HG03571 (cell line): ENCODE results near the gene BBS5.
"Not testable (repeated sequence)": the region's sequence is repeated elsewhere in the genome, so short reads cannot be mapped to it uniquely, and the experiment has no call there.

Experiments
- ATAC-seq: cut with Tn5 transposase; IDR thresholded peaks from one replicate; pipeline ENCODE4 v1.9.1; 2021; ENCODE audit not compliant: unreplicated experiment

The BBS5 gene

DNA sequence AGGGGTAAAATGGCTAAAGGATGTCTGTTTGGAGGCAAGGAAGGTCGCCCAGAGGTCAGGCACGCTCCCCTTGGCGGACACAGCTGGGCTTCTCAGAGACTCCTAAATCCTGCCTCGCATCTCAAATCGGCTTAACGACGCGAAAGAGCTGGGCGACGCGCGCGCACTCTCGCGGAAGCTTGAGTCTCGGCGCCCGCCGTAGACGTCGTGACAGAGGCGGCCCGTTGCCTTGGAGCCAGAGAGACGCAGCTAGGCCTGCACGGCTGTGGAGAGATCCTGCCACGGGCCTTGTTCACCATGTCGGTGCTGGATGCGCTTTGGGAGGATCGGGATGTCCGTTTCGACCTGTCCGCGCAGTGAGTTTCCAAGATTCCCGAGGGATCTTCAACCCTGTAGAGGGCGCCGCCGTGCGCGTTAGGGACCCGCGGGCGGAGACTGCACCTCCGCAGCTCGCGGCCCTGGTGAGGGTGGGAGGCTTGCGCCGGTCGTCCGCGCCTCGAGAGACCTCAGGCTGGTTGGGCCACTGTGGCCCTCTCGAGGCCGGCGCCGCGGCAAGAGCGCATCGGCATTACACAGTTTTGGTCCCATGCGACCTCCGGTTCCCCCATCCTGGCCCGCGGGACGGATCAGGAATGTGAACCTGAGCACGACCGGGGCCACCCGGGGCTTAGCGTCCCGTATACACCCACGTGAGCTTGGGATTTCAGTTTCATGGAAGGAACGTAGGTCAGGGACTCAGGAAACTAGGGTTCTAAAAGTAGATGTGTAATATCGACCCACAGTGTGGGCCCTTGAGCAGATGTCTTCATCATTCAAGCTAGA lies at the start of gene BBS5:
BBS5 (plus strand) TSS at position 238 of the 822 bp plus-strand sequence; CDS start at position 298, 60 bp downstream.
- peak; percentile 86 for ATAC-seq

DNA sequence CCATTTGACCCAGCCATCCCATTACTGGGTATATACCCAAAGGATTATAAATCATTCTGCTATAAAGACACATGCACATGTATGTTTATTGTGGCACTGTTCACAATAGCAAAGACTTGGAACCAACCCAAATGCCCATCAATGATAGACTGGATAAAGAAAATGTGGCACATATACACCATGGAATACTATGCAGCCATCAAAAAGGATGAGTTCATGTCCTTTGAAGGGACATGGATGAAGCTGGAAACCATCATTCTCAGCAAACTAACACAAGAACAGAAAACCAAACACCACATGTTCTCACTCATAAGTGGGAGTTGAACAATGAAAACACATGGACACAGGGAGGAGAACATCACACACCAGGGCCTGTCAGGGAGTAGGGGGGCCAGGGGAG lies 47.5 kb upstream of the BBS5 start:
- ATAC-seq, result not testable (repeated sequence)

GRCh38 chr2:169434236-169434635 lies 45.1 kb upstream of the BBS5 start:
- ATAC-seq, result not testable (repeated sequence)

DNA sequence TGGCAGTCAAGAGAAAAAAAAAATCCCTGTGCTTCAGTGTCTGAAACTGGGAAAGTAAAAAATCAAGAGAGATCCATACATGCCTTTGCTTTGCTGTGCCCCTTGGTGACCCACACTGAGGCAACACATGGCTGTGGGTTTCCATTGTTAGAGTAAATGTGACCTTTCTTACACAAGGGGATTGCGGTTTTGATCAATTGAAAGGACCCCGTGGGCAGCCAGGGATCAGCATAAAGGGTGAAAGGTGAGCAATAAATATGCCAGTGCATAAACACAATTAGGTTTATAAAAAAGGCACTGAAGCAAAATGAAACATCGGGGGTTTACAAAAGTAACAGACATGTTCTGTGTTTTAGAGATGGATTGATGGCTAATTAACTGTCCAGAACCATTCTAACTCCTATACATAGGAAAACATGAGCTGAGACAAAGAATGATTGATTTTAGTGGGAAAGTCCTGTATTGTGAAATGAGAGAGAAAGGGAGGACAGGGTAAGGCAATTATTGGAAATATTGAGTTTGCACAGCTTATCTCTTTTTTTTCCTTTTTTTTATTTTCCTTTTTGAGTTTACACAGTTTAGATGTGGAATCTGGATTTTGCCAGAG lies 40.7 kb upstream of the BBS5 start:
- no peak for ATAC-seq

DNA sequence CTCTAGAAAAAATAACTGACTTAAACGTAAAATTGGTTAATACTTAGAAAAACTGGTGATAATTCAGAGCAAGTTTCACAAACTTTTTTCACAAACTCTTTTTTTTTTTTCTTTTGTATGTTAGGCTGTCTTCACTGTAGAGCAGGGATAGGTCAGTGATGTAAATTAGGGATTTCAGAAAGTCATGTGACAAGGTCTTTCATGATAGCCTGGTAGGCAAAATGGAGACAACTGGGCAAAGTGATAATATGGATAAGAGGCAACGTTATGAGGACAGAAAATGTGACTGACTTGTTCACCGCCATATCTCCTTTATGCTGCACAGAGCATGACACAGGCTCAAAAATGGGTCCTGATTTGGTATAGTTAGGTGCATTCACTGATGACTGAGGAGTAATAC lies 39.4 kb upstream of the BBS5 start:
- ATAC-seq, result no peak

GRCh38 chr2:169446452-169446851 lies 32.8 kb upstream of the BBS5 start:
- ATAC-seq, result no peak

- no peak for ATAC-seq
Observed at GRCh38 chr2:169448316-169448715, 31.0 kb upstream of the BBS5 start.

DNA sequence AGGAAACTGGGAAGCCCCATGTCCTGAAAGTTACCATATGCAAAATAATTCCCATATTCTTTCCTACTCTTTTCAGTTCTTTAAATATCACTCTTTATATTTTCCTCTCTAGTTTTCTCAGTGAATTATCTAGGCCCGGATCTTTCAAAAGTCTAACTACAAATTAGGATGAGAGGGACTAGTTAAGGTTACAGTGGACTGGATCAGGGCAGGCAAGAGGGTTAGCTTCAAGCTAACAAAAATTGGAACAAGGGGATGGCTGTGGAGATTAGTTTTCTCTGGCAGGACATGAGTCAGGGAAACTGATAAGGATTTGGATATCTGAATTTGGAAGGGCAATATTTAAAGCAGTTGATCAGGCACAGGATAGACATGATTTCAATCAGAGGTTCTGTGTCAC lies 30.4 kb upstream of the BBS5 start:
- ATAC-seq, result no peak

DNA sequence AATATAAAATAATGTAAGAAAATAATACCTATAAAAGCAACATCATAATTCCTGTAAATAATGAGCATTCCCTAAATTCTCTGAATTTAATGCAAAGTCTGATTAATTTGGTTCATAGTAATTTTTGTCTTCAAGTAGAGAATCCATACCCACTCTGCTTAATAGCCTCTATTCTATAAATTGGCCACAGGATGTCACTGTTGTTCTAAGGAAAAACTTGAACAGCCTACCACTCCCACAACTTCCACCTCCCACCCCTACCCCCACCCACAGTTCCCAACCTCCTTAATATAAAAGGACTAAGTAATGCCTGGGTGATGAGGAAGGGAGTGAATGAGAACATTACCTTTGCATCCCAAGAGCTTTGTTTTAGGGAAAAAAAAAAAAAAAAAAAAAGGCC lies 27.2 kb upstream of the BBS5 start:
- no peak for ATAC-seq

DNA sequence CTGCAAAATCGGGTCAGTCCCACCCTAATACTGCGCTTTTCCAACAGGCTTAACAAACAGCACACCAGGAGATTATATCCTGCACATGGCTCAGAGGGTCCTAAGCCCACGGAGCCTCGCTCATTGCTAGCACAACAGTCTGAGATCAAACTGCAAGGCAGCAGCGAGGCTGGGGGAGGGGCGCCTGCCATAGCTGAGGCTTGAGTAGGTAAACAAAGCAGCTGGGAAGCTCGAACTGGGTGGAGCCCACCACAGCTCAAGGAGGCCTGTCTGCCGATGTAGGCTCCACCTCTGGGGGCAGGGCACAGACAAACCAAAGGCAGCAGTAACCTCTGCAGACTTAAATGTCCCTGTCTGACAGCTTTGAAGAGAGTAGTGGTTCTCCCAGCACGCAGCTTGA lies 26.2 kb upstream of the BBS5 start:
- not testable (repeated sequence) for ATAC-seq

GRCh38 chr2:169461143-169461542 lies 18.2 kb upstream of the BBS5 start:
- ATAC-seq, result no peak

- no peak for ATAC-seq
Observed at GRCh38 chr2:169462896-169463695, 16.2 kb upstream of the BBS5 start.

GRCh38 chr2:169464466-169464865 lies 14.8 kb upstream of the BBS5 start:
- ATAC-seq, result no peak

DNA sequence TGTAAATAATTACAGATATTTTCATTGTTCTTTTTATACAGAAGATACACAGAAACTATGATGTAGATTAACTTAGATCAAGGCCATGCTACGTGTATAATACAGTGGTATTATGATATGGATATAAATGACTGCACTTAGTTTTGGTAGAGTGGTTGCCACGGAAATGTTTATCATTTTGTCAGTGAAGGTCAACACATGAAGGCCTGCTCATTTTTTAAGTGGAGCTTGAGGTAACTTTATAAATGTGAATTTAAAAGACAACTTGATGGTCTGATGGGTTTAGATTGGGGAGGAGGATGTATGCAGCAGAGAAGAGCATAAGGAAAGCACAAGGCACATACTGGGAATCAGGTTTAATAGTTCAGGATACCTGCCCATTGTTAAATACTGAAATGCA lies 14.4 kb upstream of the BBS5 start:
- no peak for ATAC-seq

- no peak for ATAC-seq
Observed at GRCh38 chr2:169468841-169469240, 10.5 kb upstream of the BBS5 start.

GRCh38 chr2:169469952-169470572 lies 9.2 kb upstream of the BBS5 start:
- no peak for ATAC-seq

DNA sequence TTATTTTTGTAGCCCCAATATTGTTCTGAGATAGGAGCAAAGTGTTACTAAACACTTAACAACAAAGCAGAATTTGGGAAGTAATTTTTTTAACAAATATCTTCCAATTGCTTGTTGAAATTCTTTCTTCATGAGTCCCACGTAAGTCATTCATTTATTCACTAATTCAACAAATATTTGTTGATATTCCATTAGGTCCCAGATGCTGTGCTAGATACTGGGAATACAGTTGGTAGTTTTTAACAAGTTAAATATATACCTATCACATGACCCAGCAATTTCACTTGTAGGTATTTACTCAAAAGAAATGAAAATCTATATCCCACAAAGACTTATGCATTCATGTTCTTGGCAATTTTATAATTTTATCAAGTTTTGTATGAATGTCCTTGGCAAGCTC lies 7.0 kb upstream of the BBS5 start:
- no peak for ATAC-seq

- ATAC-seq, result no peak
Observed at GRCh38 chr2:169476459-169476858, 2.8 kb upstream of the BBS5 start.

GRCh38 chr2:169478339-169478738 lies 955 bp upstream of the BBS5 start:
- no peak for ATAC-seq

- no peak for ATAC-seq
Observed at GRCh38 chr2:169478745-169479256, 493 bp upstream of the BBS5 start.

GRCh38 chr2:169480079-169480465 lies 778 bp downstream of the BBS5 start:
- ATAC-seq, result no peak
